GM10847 (cell line): ENCODE results near the gene SENP8.

Source experiments
- POLR2A ChIP-seq: IDR thresholded peaks from 2 replicates; pipeline ENCODE4 v1.6.1; 2011; ENCODE audit not compliant: insufficient read length; ENCODE audit errors: extremely low read depth

The SENP8 gene

GRCh38 chr15:72178976-72179585 lies 60.9 kb downstream of the SENP8 start:
- TF ChIP-seq POLR2A: no peak

GRCh38 chr15:72179950-72180581 lies 61.9 kb downstream of the SENP8 start:
- no peak for TF ChIP-seq POLR2A

DNA sequence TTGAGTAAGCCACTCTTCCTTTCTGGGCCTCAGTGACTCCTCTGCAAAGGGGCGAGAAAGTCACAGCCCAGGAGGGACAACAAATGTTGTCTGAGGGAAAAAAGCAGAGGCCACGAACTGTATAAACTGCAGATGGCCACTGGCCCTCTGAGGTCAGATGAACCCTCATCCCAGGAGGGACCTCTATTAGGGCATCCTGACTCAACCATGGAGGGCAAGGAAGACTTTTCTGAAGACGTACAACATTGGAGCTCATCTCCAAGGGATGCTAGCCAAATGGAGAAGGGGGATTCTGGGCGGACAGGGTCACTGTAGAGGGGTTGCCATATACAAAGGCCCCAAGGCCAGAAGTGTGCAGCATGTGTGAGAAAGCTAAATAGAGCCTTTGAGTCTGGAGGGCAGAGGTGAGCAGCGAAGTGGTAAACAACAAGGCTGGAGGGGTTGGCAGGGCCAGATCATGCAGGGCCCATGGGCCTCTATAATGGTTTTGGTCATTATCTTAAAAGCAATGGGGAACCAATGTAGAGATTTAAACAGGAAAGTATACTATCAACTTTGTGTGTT lies 62.6 kb downstream of the SENP8 start:
- no peak for TF ChIP-seq POLR2A

DNA sequence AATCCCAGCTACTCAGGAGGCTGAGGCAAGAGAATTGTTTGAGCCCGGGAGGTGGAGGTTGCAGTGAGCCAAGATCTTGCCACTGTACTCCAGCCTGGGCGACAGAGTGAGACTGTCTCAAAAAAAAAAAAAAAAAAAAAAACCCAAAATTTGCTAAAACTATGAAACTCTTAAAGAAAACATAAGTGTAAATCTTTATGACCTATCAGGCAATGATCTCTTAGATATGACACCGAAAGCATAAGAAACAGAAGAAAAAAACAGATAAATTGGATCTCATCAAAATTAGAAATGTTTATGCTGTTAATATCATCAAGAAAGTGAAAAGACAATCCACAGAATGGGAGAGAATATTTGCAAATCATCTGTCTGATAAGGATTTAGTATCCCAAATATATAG lies 64.0 kb downstream of the SENP8 start:
- no peak for TF ChIP-seq POLR2A

DNA sequence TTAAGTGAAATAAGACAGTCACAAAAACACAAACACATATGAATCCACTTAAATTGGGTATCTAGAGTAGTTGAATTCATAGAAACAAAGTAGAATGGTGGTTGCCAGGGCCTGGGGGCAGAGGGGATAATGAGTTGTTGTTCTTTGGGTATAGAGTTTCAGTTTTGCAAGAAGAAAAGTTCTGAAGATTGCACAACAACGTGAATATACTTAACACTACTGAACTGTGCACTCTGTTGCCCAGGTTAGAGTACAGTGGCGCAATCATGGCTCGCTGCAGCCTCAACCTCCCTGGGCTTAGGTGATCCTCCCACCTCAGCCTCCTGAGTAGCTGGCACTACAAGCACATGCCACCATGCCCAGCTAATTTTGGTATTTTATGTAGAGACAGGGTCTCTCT lies 64.5 kb downstream of the SENP8 start:
- no peak for TF ChIP-seq POLR2A

GRCh38 chr15:72183781-72184164 lies 65.6 kb downstream of the SENP8 start:
- no peak for TF ChIP-seq POLR2A

DNA sequence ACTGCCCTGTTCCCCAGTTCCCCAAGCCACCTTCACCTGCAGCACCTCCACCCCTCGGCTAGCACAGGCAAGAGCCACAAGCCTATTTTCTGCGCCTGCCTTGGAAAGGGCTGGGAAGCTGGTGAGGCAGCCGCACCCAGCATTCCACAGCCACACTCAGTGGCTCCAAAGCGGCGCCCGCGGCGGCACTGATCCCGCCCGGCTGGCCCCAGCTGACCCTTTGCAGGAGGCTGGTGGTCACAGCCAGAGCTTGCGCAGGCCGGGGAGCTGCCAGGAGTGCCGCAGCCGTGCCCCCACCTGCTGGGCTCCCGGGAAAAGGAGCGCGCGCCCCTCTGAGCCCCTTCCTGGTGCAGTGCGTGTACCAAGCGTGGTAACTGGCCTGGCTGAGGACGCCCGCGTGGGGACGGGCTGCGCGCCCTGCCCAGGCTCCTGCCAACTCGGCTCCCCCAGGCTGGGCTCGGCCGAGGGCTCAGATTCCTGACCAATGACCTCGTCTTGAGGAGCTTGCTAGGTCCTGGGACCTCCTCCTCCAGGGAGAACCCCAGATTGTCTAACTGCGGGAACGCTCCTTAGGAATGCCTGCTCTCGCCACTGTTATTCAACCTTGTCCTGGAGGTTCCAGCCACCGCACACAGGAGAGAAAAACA lies 66.1 kb downstream of the SENP8 start:
- no peak for TF ChIP-seq POLR2A

- no peak for TF ChIP-seq POLR2A
These were observed 71.2 kb downstream of the SENP8 start for GRCh38 chr15:72189250-72189902.

DNA sequence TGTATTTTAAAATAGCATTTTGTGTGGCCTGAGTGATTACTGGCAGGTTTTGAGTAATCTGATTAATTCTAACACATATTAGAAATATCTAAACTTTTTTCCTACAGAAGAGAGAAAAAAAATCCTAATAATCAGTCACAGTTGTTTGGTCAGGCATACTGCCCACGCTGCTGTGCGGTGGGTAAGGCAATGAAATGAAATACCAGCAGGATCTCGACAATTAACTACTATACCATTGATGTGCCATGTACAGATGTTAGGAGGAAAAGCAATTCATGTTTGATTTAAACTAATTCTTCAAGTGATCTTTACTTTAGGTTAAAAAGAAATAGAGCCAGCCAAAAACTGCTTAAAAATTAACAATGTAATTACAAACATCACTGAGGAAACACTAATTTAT lies 74.2 kb downstream of the SENP8 start:
- no peak for TF ChIP-seq POLR2A
